IMR-90 (cell line): ENCODE measurements around the gene CC2D1A. TPM values are rescaled to one million over a fixed set of nuclear protein-coding genes. Genes with fewer than 3 reads are reported as not detected.
A peak's percentile ranks its signal among the peaks of the same experiment; 100 is the strongest.

ENCODE experiments used
- ATAC-seq: fragments of 200-7000 bp; cut with Tn5 transposase; 2 replicates; pipeline ENCODE4 v1.9.1; 2020; ENCODE audit warnings: low read depth, mild to moderate bottlenecking, moderate library complexity
- BruUV-seq: library from RNA; stranded (reverse); fragments of 400-500 nt; replicated peaks from 2 replicates; lab custom pipeline; 2021; lab: Mats Ljungman, UMichigan
- CTCF ChIA-PET: fragments of 300-600 bp; formaldehyde crosslinking; extraction: SDS; loops from one replicate; lab custom pipeline; 2021; ENCODE audit warnings: antibody characterized with exemption; lab: Yijun Ruan, JAX
- POLR2A ChIA-PET: fragments of 300-600 bp; sonication (Branson Sonifier 250); formaldehyde crosslinking; loops from one replicate; lab custom pipeline; 2022; ENCODE audit warnings: antibody characterized with exemption; ENCODE audit not compliant: unreplicated experiment; lab: Charles Lee
- DNase-seq: peaks from one replicate; pipeline ENCODE4 v3.0.0; 2013
- H2AFZ ChIP-seq: replicated peaks from 2 replicates; pipeline ENCODE3; 2013; ENCODE audit warnings: low read length, mild to moderate bottlenecking; ENCODE audit not compliant: poor library complexity
- H2AK5ac ChIP-seq: 2 replicates; pipeline ENCODE4 v1.6.1; 2013; ENCODE audit warnings: low read depth, low read length, inconsistent platforms
- H2AK9ac ChIP-seq: replicated peaks from 2 replicates; pipeline ENCODE3; 2013; ENCODE audit warnings: mild to moderate bottlenecking, low read depth, low read length, moderate library complexity; ENCODE audit not compliant: poor library complexity
- H2BK120ac ChIP-seq: 2 replicates; pipeline ENCODE4 v1.6.1; 2013; ENCODE audit warnings: low read depth, low read length, inconsistent platforms
- H2BK15ac ChIP-seq: 3 replicates; pipeline ENCODE4 v1.6.1; 2013; ENCODE audit warnings: low read depth, low read length, inconsistent platforms
- H2BK20ac ChIP-seq: 2 replicates; pipeline ENCODE4 v1.6.1; 2013; ENCODE audit warnings: low read depth, mild to moderate bottlenecking, inconsistent platforms, low read length, moderate library complexity
- H2BK5ac ChIP-seq: 2 replicates; pipeline ENCODE4 v1.6.1; 2013; ENCODE audit warnings: mild to moderate bottlenecking, low read depth, low read length, inconsistent platforms; ENCODE audit not compliant: poor library complexity, severe bottlenecking
- H3K14ac ChIP-seq: replicated peaks from 2 replicates; pipeline ENCODE4 v1.6.1; 2013; ENCODE audit warnings: low read depth, low read length, inconsistent platforms
- H3K18ac ChIP-seq: 2 replicates; pipeline ENCODE4 v1.6.1; 2013; ENCODE audit warnings: low read depth, low read length, control low read depth
- H3K23ac ChIP-seq: 2 replicates; pipeline ENCODE4 v1.6.1; 2013; ENCODE audit warnings: low read depth, low read length, inconsistent platforms
- H3K27ac ChIP-seq: 2 replicates; pipeline ENCODE4 v1.5.1; 2013; ENCODE audit warnings: mild to moderate bottlenecking, control low read depth, low read length; ENCODE audit not compliant: insufficient read depth
- H3K27me3 ChIP-seq: 2 replicates; pipeline ENCODE4 v1.6.1; 2013; ENCODE audit warnings: low read length; ENCODE audit not compliant: control insufficient read depth, insufficient read depth
- H3K36me3 ChIP-seq: 2 replicates; pipeline ENCODE4 v1.6.1; 2013; ENCODE audit warnings: low read length, mixed read lengths; ENCODE audit not compliant: control insufficient read depth, insufficient read depth
- H3K4ac ChIP-seq: 2 replicates; pipeline ENCODE4 v1.6.1; 2013; ENCODE audit warnings: low read depth, low read length, inconsistent platforms
- H3K4me1 ChIP-seq: 2 replicates; pipeline ENCODE4 v1.6.1; 2013; ENCODE audit warnings: low read length, mixed read lengths; ENCODE audit not compliant: control insufficient read depth, insufficient read depth
- H3K4me2 ChIP-seq: 2 replicates; pipeline ENCODE4 v1.6.1; 2013; ENCODE audit warnings: low read depth, mild to moderate bottlenecking, control low read depth, low read length, moderate library complexity
- H3K4me3 ChIP-seq: 2 replicates; pipeline ENCODE4 v1.5.1; 2013; ENCODE audit warnings: low read depth, mild to moderate bottlenecking, control low read depth, low read length, moderate library complexity; ENCODE audit not compliant: insufficient read depth
- H3K56ac ChIP-seq: 2 replicates; pipeline ENCODE4 v1.6.1; 2013; ENCODE audit warnings: low read length, inconsistent platforms; ENCODE audit not compliant: insufficient read depth; ENCODE audit errors: extremely low read depth
- H3K79me1 ChIP-seq, 2 experiments: 2 replicates each; pipeline ENCODE4 v1.6.1; 2013; ENCODE audit warnings: low read length in 2 of 2, inconsistent platforms in 1 of 2, low read depth in 1 of 2
- H3K9ac ChIP-seq: 2 replicates; pipeline ENCODE4 v1.6.1; 2013; ENCODE audit warnings: low read depth, low read length, control low read depth
- H3K9me1 ChIP-seq: 2 replicates; pipeline ENCODE4 v1.6.1; 2013; ENCODE audit warnings: low read length, inconsistent platforms; ENCODE audit not compliant: insufficient read depth
- H3K9me3 ChIP-seq: 2 replicates; pipeline ENCODE4 v1.6.1; 2013; ENCODE audit warnings: low read length; ENCODE audit not compliant: control insufficient read depth, insufficient read depth
- H4K20me1 ChIP-seq: 2 replicates; pipeline ENCODE4 v1.6.1; 2013; ENCODE audit warnings: low read length, inconsistent platforms; ENCODE audit not compliant: insufficient read depth
- H4K5ac ChIP-seq: 2 replicates; pipeline ENCODE4 v1.6.1; 2013; ENCODE audit warnings: mild to moderate bottlenecking, low read depth, low read length, control low read depth
- H4K8ac ChIP-seq, 2 experiments: 2 replicates each; pipeline ENCODE4 v1.6.1; 2013; ENCODE audit warnings: low read depth in 2 of 2, low read length in 2 of 2, control low read depth in 1 of 2, inconsistent platforms in 1 of 2
- H4K91ac ChIP-seq: 2 replicates; pipeline ENCODE4 v1.6.1; 2013; ENCODE audit warnings: low read depth, low read length, inconsistent platforms; ENCODE audit not compliant: insufficient read depth
- BHLHE40 ChIP-seq: fragments of 150-350 bp; IDR thresholded peaks from 2 replicates; pipeline ENCODE4 v1.6.1; 2016; ENCODE audit warnings: mild to moderate bottlenecking, low read depth, low read length
- CEBPB ChIP-seq: IDR thresholded peaks from 2 replicates; pipeline ENCODE4 v1.6.1; 2012; ENCODE audit warnings: low read depth, low read length, improper control_type of control experiment
- CHD1 ChIP-seq: IDR thresholded peaks from 2 replicates; pipeline ENCODE4 v1.6.1; 2012; ENCODE audit warnings: low read depth, low read length, improper control_type of control experiment
- CTCF ChIP-seq: conservative IDR thresholded peaks from 2 replicates; pipeline ENCODE4 v1.5.1; 2012; ENCODE audit warnings: mild to moderate bottlenecking, low read depth, low read length, improper control_type of control experiment
- ELK1 ChIP-seq: fragments of 150-350 bp; IDR thresholded peaks from 2 replicates; pipeline ENCODE4 v1.6.1; 2016; ENCODE audit warnings: low read depth, mild to moderate bottlenecking, low read length, moderate library complexity, borderline replicate concordance
- MAFK ChIP-seq: IDR thresholded peaks from 2 replicates; pipeline ENCODE4 v1.6.1; 2012; ENCODE audit warnings: low read depth, low read length, improper control_type of control experiment
- MAZ ChIP-seq: IDR thresholded peaks from 2 replicates; pipeline ENCODE4 v1.6.1; 2012; ENCODE audit warnings: low read depth, mild to moderate bottlenecking, low read length, improper control_type of control experiment, moderate library complexity, borderline replicate concordance
- MXI1 ChIP-seq: IDR thresholded peaks from 2 replicates; pipeline ENCODE4 v1.6.1; 2012; ENCODE audit warnings: low read depth, mild to moderate bottlenecking, low read length, moderate library complexity, borderline replicate concordance
- POLR2A ChIP-seq: IDR thresholded peaks from 2 replicates; pipeline ENCODE4 v1.6.1; 2012; ENCODE audit warnings: mild to moderate bottlenecking, low read depth, low read length
- RAD21 ChIP-seq: IDR thresholded peaks from 2 replicates; pipeline ENCODE4 v1.6.1; 2012; ENCODE audit warnings: low read length, improper control_type of control experiment
- RFX5 ChIP-seq: IDR thresholded peaks from 2 replicates; pipeline ENCODE4 v1.8.0; 2012; ENCODE audit warnings: low read depth, mild to moderate bottlenecking, low read length, moderate library complexity
- USF2 ChIP-seq: fragments of 150-350 bp; IDR thresholded peaks from 2 replicates; pipeline ENCODE4 v1.6.1; 2017; ENCODE audit warnings: mild to moderate bottlenecking, antibody characterized with exemption, low read length, low read depth
- whole genome bisulfite sequencing, 2 experiments: methylation state at CpG; one replicate each; pipeline versions ENCODE4 v1.1.5 to v1.1.7; 2013; ENCODE audit warnings: missing lambda C conversion rate in 2 of 2; ENCODE audit not compliant: insufficient read length in 1 of 2; ENCODE audit errors: extremely low coverage in 2 of 2; 5-methylcytosine and 5-hydroxymethylcytosine counted together
- dilution Hi-C: fragments of 300-500 bp; cut with HindIII; formaldehyde crosslinking; loops from one replicate; pipeline ENCODE4 v1.14.3; 2018; ENCODE audit warnings: low sequenced_read_pairs; ENCODE audit not compliant: unreplicated experiment
- in situ Hi-C: fragments of 300-500 bp; cut with MboI; formaldehyde crosslinking; loops from 3 replicates; pipeline ENCODE4 v1.14.3; 2019; ENCODE audit warnings: low sequenced_read_pairs, inconsistent platforms, mixed read lengths
- intact Hi-C: fragments of 100-400 bp; cut with micrococcal nuclease; formaldehyde crosslinking; loops from 2 replicates; pipeline ENCODE4 v1.10.0; 2022
- polyA plus RNA-seq, 3 experiments: library from polyadenylated mRNA; depleted of rRNA; stranded (reverse); fragments of >200 nt; gene quantifications; 2 replicates each; pipeline ENCODE4 v1.2.3, GENCODE V29; 2012; ENCODE audit warnings: low replicate concordance in 1 of 3
- total RNA-seq: library from RNA; depleted of rRNA; stranded (reverse); fragments of >200 nt; gene quantifications from 2 replicates; pipeline ENCODE4 v1.2.3, GENCODE V29; 2012

CC2D1A gene
- total and polyA plus RNA-seq, 2 of the 4 experiments (the other 2 are of a cell fraction): 4.1 to 14.7 TPM

DNA sequence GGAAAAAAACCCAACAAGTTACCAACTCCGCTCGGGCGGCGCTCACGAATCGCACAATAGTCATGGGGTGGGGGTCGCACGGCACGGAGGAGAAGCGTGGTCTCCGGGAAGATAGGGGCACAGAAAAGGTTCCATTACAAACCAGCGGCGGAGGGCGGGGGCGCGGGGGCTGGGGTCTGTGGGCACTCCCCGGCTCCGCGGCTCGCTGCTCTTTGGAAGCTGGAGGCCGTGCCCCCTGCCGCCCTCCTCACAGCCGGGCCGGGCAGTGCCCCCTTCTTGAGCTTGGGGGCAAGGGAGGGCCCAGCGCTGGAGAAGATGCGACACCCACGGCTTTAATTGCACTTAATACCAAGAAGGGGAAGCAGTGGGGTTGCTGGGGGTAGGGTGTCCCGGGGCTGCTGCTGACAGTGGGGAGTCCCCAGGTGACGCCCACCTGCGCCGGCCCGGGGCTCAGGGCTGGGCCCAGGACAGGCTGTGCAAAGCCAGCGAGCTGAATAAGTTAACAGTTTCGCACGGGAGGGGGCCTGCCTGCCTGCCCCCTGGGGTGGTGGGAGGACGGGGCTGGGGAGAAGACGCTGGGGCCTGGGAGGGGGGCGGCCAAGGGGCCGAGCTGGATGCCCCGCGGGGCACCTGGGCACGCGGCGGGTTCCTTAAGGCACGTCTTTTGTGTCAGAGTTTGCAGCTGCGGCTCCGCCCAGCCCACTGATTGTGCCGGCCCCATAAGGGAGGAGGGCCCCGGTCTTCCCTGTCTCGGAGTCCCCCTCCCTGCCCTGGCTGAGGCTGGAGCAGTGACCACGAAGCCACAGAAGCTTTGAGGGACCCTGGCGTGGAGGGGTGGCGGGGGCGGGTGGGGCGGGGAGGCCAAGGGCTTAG lies 56.1 kb downstream of the CC2D1A start:
- peak; percentile 55 for ATAC-seq

More for the DNA sequence above, 56.1 kb downstream of the CC2D1A start:
- DNase-seq: no peak
- no peak overlapping the region; the same call in 1 of the 2 replicates for H3K4me2 ChIP-seq
- no peak overlapping the region for H2AK9ac ChIP-seq
- in situ Hi-C loops (no loop called here), intact Hi-C loops (no loop called here), dilution Hi-C loops (no loop called here)
- H2BK15ac ChIP-seq: no peak overlapping the region
- no peak overlapping the region for H3K4ac ChIP-seq
- H3K18ac ChIP-seq: no peak overlapping the region
- no peak overlapping the region for H2BK5ac ChIP-seq
- H3K4me1 ChIP-seq: peaks cover 9% of the 10 kb centered on the region
- no peak overlapping the region for H3K23ac ChIP-seq
- no peak overlapping the region for H4K91ac ChIP-seq
- H3K4me3 ChIP-seq: no peak overlapping the region
- H3K9ac ChIP-seq: no peak overlapping the region
- no peaks in the 10 kb centered on the region for H3K27me3 ChIP-seq
- peaks cover 7% of the 10 kb centered on the region for H4K20me1 ChIP-seq
- WGBS, 2 experiments: 88% methylated on average over 6 of the region's 55 CpGs; no CpG with 5 or more reads in 1 of the 2 experiments
- no peaks in the 10 kb centered on the region for H3K9me3 ChIP-seq
- H3K9me1 ChIP-seq: no peaks in the 10 kb centered on the region; the same call in 1 of the 2 replicates
- H2BK120ac ChIP-seq: no peak overlapping the region
- H3K27ac ChIP-seq: no peak overlapping the region
- no peak for TF ChIP-seq USF2
- no peak for TF ChIP-seq MAZ
- no peak for TF ChIP-seq MAFK
- TF ChIP-seq ELK1: no peak
- no peak for TF ChIP-seq RFX5
- no peak for TF ChIP-seq CHD1
- no peak for TF ChIP-seq CEBPB
- no peak for TF ChIP-seq POLR2A
- no peak for TF ChIP-seq CTCF
- TF ChIP-seq RAD21: no peak
- TF ChIP-seq BHLHE40: no peak
- TF ChIP-seq MXI1: no peak
- no peak overlapping the region for H2AK5ac ChIP-seq
- ChIA-PET CTCF (interaction anchor here (0.8 kb wide), 1 partner anchor 9 kb away, joined by 3 read pairs; no protein-coding TSS in a partner anchor), POLR2A (no interaction called here)
- peak overlapping the region; percentile 32 for H2AFZ ChIP-seq
- no peak overlapping the region for H3K56ac ChIP-seq
- H2BK20ac ChIP-seq: no peak overlapping the region
- BruUV-seq: no TSS peak
- no peak overlapping the region for H3K14ac ChIP-seq
- peaks cover 0 to 8% of the 10 kb centered on the region in 2 experiments; a peak in 1 of 4 replicates for H3K79me1 ChIP-seq
- H4K5ac ChIP-seq: no peak overlapping the region
- peaks cover 42% of the 10 kb centered on the region for H3K36me3 ChIP-seq
- no peak overlapping the region for H4K8ac ChIP-seq
